Superior temporal gyrus (tissue), 1 donor: ENCODE results near the gene KCNF1.

Experiments used
- DNase-seq: peaks from one replicate; pipeline ENCODE4 v3.0.0-alpha.2; 2016; ENCODE audit errors: extremely low spot score

Gene KCNF1, protein sequence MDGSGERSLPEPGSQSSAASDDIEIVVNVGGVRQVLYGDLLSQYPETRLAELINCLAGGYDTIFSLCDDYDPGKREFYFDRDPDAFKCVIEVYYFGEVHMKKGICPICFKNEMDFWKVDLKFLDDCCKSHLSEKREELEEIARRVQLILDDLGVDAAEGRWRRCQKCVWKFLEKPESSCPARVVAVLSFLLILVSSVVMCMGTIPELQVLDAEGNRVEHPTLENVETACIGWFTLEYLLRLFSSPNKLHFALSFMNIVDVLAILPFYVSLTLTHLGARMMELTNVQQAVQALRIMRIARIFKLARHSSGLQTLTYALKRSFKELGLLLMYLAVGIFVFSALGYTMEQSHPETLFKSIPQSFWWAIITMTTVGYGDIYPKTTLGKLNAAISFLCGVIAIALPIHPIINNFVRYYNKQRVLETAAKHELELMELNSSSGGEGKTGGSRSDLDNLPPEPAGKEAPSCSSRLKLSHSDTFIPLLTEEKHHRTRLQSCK

DNA sequence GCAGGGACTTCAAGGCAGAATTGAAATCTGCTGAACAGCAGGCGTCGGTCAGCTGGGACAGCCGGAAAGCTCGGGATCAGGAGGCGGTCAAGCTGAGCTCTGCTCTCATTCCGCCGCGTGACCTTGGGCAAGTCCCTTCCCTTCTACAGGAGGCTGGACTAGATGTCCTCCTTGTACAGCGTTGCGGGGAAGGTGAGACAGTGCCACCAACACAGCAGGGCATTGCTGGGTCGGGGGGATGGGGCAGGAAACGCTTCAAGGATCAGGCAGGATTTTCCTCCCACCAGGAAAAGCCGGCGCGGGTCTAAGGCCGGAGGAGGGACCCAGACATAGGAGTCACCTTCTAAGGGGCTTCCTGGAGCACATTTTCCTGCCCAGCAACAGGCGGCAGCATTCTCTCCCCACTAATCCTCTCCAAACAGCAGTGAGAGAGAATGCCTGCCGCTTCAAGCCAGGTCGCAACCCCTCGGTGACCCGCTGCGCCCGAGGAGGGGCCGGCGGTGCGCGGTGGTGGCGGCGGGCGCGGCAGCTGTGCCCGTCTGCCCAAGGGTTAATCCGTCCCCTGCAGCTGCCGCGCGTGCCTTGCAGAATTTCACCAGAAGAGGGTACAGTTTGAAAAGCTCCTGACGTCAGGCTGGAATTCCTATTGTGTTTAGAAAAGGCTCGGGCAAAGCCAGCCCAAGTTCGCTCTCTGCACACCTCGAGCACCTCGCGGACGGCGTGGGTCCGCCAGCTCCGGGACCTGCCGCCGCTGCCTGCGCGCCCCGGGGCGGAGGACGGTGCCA, at the start of gene KCNF1:
TSS of gene KCNF1 (plus strand) at position 644 of the 785 bp plus-strand sequence. CDS start 493 bp downstream, outside the sequence.
- DNase-seq = no peak

GRCh38 chr2:10862330-10862729, 49.4 kb upstream of the KCNF1 start:
- DNase-seq = no peak

GRCh38 chr2:10863047-10863446, 48.7 kb upstream of the KCNF1 start:
- no peak for DNase-seq

GRCh38 chr2:10863837-10864236, 47.9 kb upstream of the KCNF1 start:
- DNase-seq = no peak

DNA sequence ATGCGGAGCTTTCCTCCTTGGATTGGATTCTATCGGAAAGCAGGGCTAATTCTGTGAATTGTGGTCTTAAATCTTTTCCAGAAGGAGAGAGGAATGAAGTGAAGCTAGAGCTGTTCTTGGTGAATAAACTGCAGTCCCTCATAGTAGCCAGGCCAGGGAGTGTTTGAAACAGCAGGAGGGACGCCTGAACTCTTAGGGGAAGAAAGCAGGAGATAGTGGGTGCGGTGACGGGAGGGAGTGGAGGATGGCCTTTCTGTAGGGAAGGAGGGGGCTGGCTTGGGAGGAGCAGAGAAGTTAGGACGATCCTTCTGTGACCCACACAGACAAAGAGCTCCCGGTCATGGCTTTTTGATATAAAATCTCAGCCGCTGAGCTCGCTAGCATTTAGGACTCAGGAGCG, 47.5 kb upstream of the KCNF1 start:
- DNase-seq = no peak

DNA sequence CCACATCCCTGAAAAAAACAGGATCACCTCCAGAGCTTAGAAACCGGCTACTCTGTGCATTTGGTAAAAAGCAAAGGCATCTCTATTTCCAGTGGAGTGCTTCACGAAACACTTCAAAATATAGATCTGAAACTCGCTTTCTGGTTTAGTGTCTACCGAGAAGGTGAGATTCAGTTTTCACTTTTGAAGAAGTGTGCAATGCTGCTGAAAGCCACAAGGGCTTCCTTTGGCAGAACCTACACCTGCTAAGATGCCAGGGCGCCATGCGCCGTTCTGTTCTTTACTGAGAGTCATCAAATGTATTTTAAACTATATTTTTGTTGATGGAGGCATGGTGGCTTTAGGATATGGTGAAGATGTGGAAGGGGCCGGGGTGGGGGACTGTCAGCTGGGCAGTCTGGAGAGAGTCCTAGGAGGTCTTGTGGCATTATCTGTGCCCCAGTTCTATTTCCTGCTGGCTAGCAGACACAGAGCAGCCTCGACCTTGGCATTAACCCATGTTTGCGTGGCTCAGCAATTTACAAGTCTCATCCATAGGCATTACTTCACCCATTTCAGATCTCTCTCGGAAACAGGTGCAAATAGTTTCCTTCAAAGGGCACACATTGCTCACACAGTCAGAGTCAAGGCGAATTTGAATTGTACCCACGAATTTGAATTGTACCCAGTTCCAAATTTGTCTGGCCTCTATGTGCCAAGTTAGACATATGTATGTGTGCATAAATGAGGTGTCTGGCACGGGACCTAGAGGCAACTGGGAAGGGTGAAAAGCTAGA, 46.7 kb upstream of the KCNF1 start:
- DNase-seq = no peak

GRCh38 chr2:10865841-10866240, 45.9 kb upstream of the KCNF1 start:
- DNase-seq = no peak

DNA sequence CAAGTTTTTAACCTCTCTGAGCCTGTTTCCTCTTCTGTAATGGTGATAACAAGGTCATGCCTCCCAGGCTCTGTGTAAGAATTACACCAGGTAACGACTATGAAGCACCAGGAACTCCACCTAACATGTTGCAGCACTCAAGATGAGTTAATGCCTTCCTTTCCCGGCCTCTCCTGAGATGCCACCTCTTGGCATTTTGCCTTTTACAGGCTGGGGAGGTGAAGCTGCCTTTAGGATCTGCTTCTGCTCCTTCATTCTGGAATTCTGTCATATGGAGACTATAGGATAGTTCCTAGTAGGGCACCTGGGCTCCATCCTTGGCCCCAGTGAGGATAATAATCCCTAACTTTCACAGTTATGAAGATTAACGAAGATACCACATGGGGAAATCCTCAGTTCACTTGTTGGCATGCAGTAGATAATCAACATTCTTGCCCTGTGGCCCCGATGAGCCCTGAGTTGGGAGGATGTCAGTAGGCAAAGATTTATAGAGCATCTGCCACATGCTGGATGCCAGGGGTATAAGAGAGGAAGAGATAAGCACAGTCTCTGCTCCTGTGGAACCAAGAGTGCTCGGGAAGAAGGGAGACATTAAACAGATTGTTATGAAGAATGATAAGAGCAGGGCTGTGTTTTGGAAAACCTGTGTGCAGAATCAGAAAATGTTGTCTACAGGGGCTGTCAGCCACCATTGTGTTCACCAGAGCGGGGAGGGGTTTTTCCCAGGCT, 43.9 kb upstream of the KCNF1 start:
- DNase-seq = no peak

DNA sequence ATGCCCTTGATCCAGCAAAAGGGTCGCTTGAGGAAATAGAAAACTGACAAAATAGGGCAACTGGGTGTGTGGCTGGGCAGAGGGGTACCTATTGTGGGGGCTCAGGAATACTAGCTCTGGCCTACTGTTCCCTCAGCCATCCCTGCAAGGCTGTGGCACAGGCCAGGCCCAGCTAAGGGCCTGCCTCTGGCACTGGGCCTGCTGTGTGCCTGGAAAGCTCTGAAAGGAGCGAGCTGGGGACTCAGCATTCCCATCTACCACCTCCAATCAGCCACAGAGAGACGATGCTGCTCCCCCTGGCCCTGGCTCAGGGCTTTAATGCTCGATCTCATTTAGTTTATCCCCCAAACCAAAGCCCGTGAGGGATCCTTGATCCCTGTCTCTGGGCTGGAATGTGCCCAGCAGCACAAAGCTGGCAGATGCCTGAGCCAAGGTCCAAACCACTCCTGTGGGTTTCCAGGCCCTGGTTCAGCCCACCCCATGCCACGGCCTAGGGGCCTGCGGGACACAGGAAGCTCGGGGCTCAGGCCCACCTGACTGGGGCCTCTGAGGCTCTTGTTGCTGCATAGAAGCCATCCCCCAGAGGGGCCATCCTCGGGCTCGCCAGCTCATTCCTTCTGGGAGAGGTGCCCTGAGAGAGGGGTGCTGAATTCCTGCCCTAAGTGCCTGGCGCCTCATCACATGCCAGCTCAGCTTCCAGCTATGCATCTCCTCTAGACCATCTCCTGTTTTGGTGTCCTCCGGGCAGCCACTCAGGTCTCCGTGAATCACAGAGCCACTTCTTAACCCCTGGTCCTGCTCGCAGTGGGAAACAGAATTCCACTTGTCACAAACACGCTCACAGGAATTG, 43.0 kb upstream of the KCNF1 start:
- no peak for DNase-seq

- no peak for DNase-seq
These were observed 39.8 kb upstream of the KCNF1 start for GRCh38 chr2:10871978-10872377.

- DNase-seq = no peak
These were observed 38.6 kb upstream of the KCNF1 start for GRCh38 chr2:10873171-10873570.

GRCh38 chr2:10873790-10874437, 37.8 kb upstream of the KCNF1 start:
- no peak for DNase-seq

GRCh38 chr2:10875126-10875525, 36.6 kb upstream of the KCNF1 start:
- no peak for DNase-seq

DNA sequence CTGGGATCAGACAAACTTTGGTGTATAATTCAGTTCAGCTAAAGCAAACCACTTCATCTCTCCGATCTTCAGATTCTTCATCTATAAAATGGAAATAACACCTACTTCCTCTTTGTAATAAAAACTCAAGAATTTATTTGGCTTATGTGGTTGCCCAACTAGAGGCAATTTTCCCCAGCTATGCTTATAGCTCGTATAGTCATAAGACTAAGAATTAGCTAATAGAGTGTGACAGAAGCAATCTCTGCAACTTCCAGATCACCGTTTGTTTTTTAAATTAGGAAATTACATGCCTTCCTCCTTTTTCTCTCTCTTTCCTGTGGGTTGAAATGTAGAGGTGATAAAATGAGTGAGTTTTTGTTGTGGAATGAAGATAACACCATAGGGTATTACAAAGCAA, 35.3 kb upstream of the KCNF1 start:
- no peak for DNase-seq

GRCh38 chr2:10876963-10877362, 34.8 kb upstream of the KCNF1 start:
- no peak for DNase-seq

DNA sequence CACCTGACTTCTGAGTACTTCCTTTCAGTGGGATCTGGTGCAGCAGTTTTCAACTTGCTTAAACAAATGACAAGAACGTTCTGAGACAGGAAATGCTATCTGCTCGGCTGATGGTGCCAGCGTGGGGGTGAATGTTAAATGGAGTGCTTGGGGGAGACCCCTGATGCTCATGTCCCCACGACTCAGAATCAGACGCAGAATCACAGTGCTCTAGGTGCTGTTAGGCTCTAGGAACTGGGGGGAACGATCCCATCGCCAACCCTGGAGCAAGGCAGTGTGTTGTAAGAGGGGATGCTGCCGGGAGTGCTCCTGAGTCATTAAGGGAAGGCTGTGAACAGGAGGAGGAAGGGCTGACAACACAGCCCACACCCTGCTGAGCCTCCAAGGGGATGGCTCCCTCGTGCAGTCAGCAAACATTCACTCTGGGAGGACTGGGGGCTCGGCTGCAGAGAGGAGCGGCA, 34.1 kb upstream of the KCNF1 start:
- no peak for DNase-seq

DNA sequence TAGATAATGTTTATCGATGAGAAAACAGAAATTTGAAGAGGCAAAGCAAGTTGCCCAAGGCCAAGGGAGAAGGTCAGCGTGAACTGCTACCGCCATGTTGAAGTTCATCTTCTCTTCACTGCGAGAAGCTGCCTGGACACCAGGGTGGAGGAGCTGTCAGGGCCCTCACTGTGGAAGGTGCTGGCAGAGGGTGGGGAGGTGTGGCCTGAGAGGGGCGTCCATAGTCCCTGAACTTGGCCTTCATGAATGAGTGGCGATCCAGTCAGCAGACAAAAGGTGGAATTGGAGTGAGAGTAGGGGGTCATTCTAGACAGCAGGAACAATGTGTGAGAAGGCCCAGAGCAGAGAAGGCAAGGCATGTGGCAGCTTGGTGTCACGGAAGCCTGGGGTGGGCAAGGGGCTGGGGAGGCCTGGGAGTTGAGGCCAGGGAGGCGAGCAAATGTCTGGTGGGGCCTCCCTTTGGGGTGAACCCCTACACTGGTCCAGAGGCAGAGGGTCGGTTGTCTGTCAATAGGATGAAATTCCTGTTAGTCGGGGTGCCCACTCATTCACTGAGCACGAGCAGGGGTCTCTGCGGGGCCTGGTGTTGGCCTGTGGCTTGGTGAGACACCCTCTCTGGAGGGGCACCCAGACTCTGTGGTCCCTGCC, 33.3 kb upstream of the KCNF1 start:
- no peak for DNase-seq

DNA sequence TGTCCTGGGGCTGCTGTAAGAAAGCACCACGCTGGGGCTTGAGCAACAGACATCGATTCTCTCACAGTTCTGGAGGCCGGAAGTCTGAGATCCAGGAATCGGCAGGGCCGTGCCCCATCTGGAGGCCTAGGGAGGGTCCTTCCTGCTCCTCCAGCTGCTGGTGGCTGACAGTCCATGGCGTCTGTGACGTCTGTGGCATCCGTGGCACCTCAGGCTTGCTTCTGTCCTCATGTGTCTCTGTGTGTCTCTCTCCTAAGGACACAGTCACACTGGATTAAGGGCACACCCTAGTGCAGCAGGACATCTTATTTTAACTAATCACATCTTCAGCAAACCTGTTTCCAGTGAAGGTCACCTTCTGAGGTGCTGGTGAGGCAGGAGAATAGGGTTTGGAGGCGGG, 32.6 kb upstream of the KCNF1 start:
- DNase-seq = no peak
